Testis (tissue), 2 donors: ENCODE results near the gene OR8G5.

Experiments used
- POLR2A ChIP-seq: fragments of 450-650 bp; IDR thresholded peaks from one replicate; pipeline ENCODE4 v1.6.1; 2017; ENCODE audit warnings: antibody characterized with exemption, mild to moderate bottlenecking, moderate library complexity
- TF ChIP-seq, protein P1 (sequence below), 3 experiments: fragments of 450-650 bp in 2 of 3; fragments of 200-600 bp in 1 of 3; sonication (generic) in 1 of 3; IDR thresholded peaks; one replicate each; pipeline ENCODE4 v1.5.1; 2016 to 2019; ENCODE audit warnings: antibody characterized with exemption in 3 of 3, mild to moderate bottlenecking in 2 of 3, moderate library complexity in 1 of 3

- TF ChIP-seq, protein P1, sequence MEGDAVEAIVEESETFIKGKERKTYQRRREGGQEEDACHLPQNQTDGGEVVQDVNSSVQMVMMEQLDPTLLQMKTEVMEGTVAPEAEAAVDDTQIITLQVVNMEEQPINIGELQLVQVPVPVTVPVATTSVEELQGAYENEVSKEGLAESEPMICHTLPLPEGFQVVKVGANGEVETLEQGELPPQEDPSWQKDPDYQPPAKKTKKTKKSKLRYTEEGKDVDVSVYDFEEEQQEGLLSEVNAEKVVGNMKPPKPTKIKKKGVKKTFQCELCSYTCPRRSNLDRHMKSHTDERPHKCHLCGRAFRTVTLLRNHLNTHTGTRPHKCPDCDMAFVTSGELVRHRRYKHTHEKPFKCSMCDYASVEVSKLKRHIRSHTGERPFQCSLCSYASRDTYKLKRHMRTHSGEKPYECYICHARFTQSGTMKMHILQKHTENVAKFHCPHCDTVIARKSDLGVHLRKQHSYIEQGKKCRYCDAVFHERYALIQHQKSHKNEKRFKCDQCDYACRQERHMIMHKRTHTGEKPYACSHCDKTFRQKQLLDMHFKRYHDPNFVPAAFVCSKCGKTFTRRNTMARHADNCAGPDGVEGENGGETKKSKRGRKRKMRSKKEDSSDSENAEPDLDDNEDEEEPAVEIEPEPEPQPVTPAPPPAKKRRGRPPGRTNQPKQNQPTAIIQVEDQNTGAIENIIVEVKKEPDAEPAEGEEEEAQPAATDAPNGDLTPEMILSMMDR (IDR thresholded peaks at IDR 0.05), result no peak
- no peak for TF ChIP-seq POLR2A
These were observed 46.4 kb downstream of the OR8G5 start for GRCh38 chr11:124302347-124303125.
